HepG2 (cell line): Measurements from ENCODE around the gene ANKS6. TPM values are rescaled to one million over a fixed set of nuclear protein-coding genes. Genes with fewer than 3 reads are reported as not detected.

ENCODE experiments used
- CCDC6 ChIP-seq: sonication (generic); formaldehyde crosslinking; IDR thresholded peaks from 2 replicates; pipeline ENCODE4 v1.8.1; 2022; ENCODE audit warnings: mild to moderate bottlenecking, missing genetic modification reagents, moderate library complexity
- ESRRA ChIP-seq: sonication (generic); formaldehyde crosslinking; IDR thresholded peaks from 2 replicates; pipeline ENCODE4 v1.5.1; 2020; ENCODE audit warnings: mild to moderate bottlenecking, low read depth, missing genetic modification reagents
- GABPB1 ChIP-seq: IDR thresholded peaks from 2 replicates; pipeline ENCODE4 v1.6.1; 2016; ENCODE audit warnings: mild to moderate bottlenecking, missing genetic modification reagents, moderate library complexity, missing compliant biosample characterization
- HOXA3 ChIP-seq: sonication (generic); formaldehyde crosslinking; IDR thresholded peaks from 2 replicates; pipeline ENCODE4 v1.5.0; 2020; ENCODE audit warnings: missing genetic modification reagents
- KDM5B ChIP-seq: sonication (generic); formaldehyde crosslinking; IDR thresholded peaks from 2 replicates; pipeline ENCODE4 v1.4.0; 2020; ENCODE audit warnings: missing genetic modification reagents, mild to moderate bottlenecking, borderline replicate concordance
- MAZ ChIP-seq, 2 experiments: sonication (generic) in 1 of 2; formaldehyde crosslinking in 1 of 2; IDR thresholded peaks; 2 replicates each; pipeline versions ENCODE4 v1.5.0 to v1.6.1; 2012 to 2020; ENCODE audit warnings: low read depth in 2 of 2, mild to moderate bottlenecking in 2 of 2, borderline replicate concordance in 1 of 2, improper control_type of control experiment in 1 of 2, low read length in 1 of 2, missing genetic modification reagents in 1 of 2, moderate library complexity in 1 of 2
- NFYB ChIP-seq: sonication (generic); formaldehyde crosslinking; IDR thresholded peaks from 2 replicates; pipeline ENCODE4 v1.4.0; 2020; ENCODE audit warnings: missing genetic modification reagents
- PHF5A ChIP-seq: IDR thresholded peaks from one replicate; pipeline ENCODE4 v1.6.1; 2018; ENCODE audit warnings: low read depth, missing genetic modification reagents; ENCODE audit not compliant: unreplicated experiment
- PHF8 ChIP-seq: sonication (generic); formaldehyde crosslinking; IDR thresholded peaks from 2 replicates; pipeline ENCODE4 v1.5.0; 2020; ENCODE audit warnings: missing genetic modification reagents
- RELA ChIP-seq: sonication (generic); formaldehyde crosslinking; IDR thresholded peaks from 2 replicates; pipeline ENCODE4 v1.4.0; 2020; ENCODE audit warnings: missing genetic modification reagents
- TFDP1 ChIP-seq: IDR thresholded peaks from 2 replicates; pipeline ENCODE4 v1.6.1; 2016; ENCODE audit warnings: missing compliant biosample characterization, missing genetic modification reagents, borderline replicate concordance
- ZFY ChIP-seq: sonication (generic); formaldehyde crosslinking; IDR thresholded peaks from 2 replicates; pipeline ENCODE4 v1.4.0; 2020; ENCODE audit warnings: missing genetic modification reagents
- ZNF224 ChIP-seq: sonication (generic); formaldehyde crosslinking; IDR thresholded peaks from 2 replicates; pipeline ENCODE4 v1.5.0; 2020; ENCODE audit warnings: mild to moderate bottlenecking, missing genetic modification reagents
- ZNF234 ChIP-seq: sonication (generic); formaldehyde crosslinking; conservative IDR thresholded peaks from 2 replicates; pipeline ENCODE4 v1.5.1; 2020; ENCODE audit warnings: mild to moderate bottlenecking, missing genetic modification reagents
- ZNF431 ChIP-seq: sonication (generic); formaldehyde crosslinking; IDR thresholded peaks from 2 replicates; pipeline ENCODE4 v1.9.0; 2022; ENCODE audit warnings: missing genetic modification reagents, low read depth, mild to moderate bottlenecking, borderline replicate concordance
- ZNF512 ChIP-seq: sonication (generic); formaldehyde crosslinking; IDR thresholded peaks from 2 replicates; pipeline ENCODE4 v1.4.0; 2020; ENCODE audit warnings: mild to moderate bottlenecking, missing genetic modification reagents
- ZNF574 ChIP-seq: sonication (generic); formaldehyde crosslinking; IDR thresholded peaks from 2 replicates; pipeline ENCODE4 v1.4.0; 2020; ENCODE audit warnings: missing genetic modification reagents
- ZNF687 ChIP-seq: sonication (generic); formaldehyde crosslinking; IDR thresholded peaks from 2 replicates; pipeline ENCODE4 v1.5.1; 2020; ENCODE audit warnings: mild to moderate bottlenecking, missing genetic modification reagents, moderate library complexity
- polyA plus RNA-seq, 8 experiments: library from polyadenylated mRNA; depleted of rRNA in 3 of 8; stranded (reverse) in 7 of 8; unstranded in 1 of 8; fragments of >200 nt; fragmentation: Illumina TruSeq in 4 of 8; extraction: Trizol in 4 of 8; gene quantifications; 2 replicates each; pipeline versions ENCODE4 v1.2.1 to v1.2.3, GENCODE V29; 2011 to 2016; ENCODE audit warnings: low read depth in 4 of 8, missing spikeins in 1 of 8, mixed read lengths in 1 of 8; ENCODE audit not compliant: insufficient read depth in 1 of 8
- total RNA-seq, 5 experiments: library from RNA; depleted of rRNA; stranded (reverse); fragments of >200 nt; fragmentation: Illumina TruSeq; extraction: Trizol; gene quantifications; 2 replicates each; pipeline ENCODE4 v1.2.3, GENCODE V29; 2016; ENCODE audit warnings: low read depth in 1 of 5

Gene ANKS6
- total and polyA plus RNA-seq, 2 of the 13 experiments (the other 11 are each of a cell fraction or from before 2014, with no cell fraction given): 8.8 to 10.7 TPM

- TF ChIP-seq PHF5A (CRISPR knock-in tag): no peak
- TF ChIP-seq ZNF512: no peak
- TF ChIP-seq MAZ (IDR thresholded peaks at IDR 0.05; ENCODE audit: borderline replicate concordance, low read depth, low read length): no peak
- TF ChIP-seq MAZ (CRISPR knock-in tag; IDR thresholded peaks at IDR 0.05; ENCODE audit: low read depth): peak; percentile 46; the same call in 1 of the 2 replicates
- no peak for TF ChIP-seq ESRRA (CRISPR knock-in tag)
- no peak for TF ChIP-seq ZNF234 (CRISPR knock-in tag)
- 0 out of 2 replicates have a peak, but pooled peaks have one; percentile 52 for TF ChIP-seq ZNF224 (CRISPR knock-in tag)
- 0 out of 2 replicates have a peak, but pooled peaks have one; percentile 14 for TF ChIP-seq RELA (CRISPR knock-in tag)
- TF ChIP-seq KDM5B: 0 out of 2 replicates have a peak, but pooled peaks have one; percentile 3
- TF ChIP-seq GABPB1 (CRISPR knock-in tag): peak; percentile 63; the same call in 1 of the 2 replicates
- 0 out of 2 replicates have a peak, but pooled peaks have one; percentile 13 for TF ChIP-seq PHF8 (CRISPR knock-in tag)
- TF ChIP-seq ZNF574 (CRISPR knock-in tag): peak; percentile 41; the same call in 1 of the 2 replicates
- TF ChIP-seq CCDC6 (CRISPR knock-in tag): peak; percentile 71; the same call in 1 of the 2 replicates
- TF ChIP-seq ZNF687 (CRISPR knock-in tag): peak; percentile 56; the same call in 1 of the 2 replicates
- peak; percentile 48; the same call in 1 of the 2 replicates for TF ChIP-seq TFDP1 (CRISPR knock-in tag)
- TF ChIP-seq HOXA3: peak; percentile 59; the same call in 1 of the 2 replicates
- TF ChIP-seq NFYB (CRISPR knock-in tag): no peak
- 0 out of 2 replicates have a peak, but pooled peaks have one; percentile 34 for TF ChIP-seq ZNF431 (CRISPR knock-in tag)
- TF ChIP-seq ZFY: peak; percentile 56
Measured at GRCh38 chr9:98796364-98797101, at the start of gene ANKS6 (continued).
